Measurements from ENCODE around the gene TAF3. TPM values are rescaled to one million over a fixed set of nuclear protein-coding genes. Genes with fewer than 3 reads are reported as not detected.

TAF3 gene
- polyA plus RNA-seq, 1 donor (not counting 4 experiments of a cell fraction or from before 2014, with no cell fraction given): 2.0 TPM

- Histone ChIP-seq H3K79me2 (ENCODE audit: control insufficient read depth, insufficient read depth, low read length) (peaks cover 5% of the 10 kb centered on the region), H3K36me3 (ENCODE audit: control insufficient read depth in 2 of 2, extremely low read depth in 1 of 2, insufficient read depth in 2 of 2, low read length in 2 of 2) (no peaks in the 10 kb centered on the region), H3K4me3 (ENCODE audit: control insufficient read depth in 2 of 3, extremely low read depth in 1 of 3, insufficient read depth in 2 of 3, low read depth in 1 of 3, low read length in 3 of 3) (no peak overlapping the region), H3K4me2 (ENCODE audit: control insufficient read depth, extremely low read depth, insufficient read depth, low read depth, low read length) (no peak overlapping the region), H2AFZ (ENCODE audit: control insufficient read depth, low read length) (no peak overlapping the region), H3K9me3 (ENCODE audit: control insufficient read depth, low read depth, low read length) (no peaks in the 10 kb centered on the region), H3K9ac (ENCODE audit: control insufficient read depth, extremely low read depth, insufficient read depth, low read length) (no peak overlapping the region), H3K9me1 (ENCODE audit: control insufficient read depth, extremely low read depth, insufficient read depth, low read length) (no peaks in the 10 kb centered on the region), H4K20me1 (ENCODE audit: control insufficient read depth, extremely low read depth, insufficient read depth, low read length) (no peaks in the 10 kb centered on the region), H3K4me1 (ENCODE audit: control insufficient read depth, extremely low read depth, insufficient read depth, low read length) (peaks cover 6% of the 10 kb centered on the region), H3K27me3 (ENCODE audit: control insufficient read depth, extremely low read depth, insufficient read depth, low read length) (no peaks in the 10 kb centered on the region), H3K27ac (ENCODE audit: control insufficient read depth, insufficient read depth, low read length) (no peak overlapping the region)
- dilution Hi-C loops (cut with MboI; ENCODE audit: extremely low pct_ligation_motif_present, low sequenced_read_pairs): no loop called here
- TF ChIP-seq, protein P1, sequence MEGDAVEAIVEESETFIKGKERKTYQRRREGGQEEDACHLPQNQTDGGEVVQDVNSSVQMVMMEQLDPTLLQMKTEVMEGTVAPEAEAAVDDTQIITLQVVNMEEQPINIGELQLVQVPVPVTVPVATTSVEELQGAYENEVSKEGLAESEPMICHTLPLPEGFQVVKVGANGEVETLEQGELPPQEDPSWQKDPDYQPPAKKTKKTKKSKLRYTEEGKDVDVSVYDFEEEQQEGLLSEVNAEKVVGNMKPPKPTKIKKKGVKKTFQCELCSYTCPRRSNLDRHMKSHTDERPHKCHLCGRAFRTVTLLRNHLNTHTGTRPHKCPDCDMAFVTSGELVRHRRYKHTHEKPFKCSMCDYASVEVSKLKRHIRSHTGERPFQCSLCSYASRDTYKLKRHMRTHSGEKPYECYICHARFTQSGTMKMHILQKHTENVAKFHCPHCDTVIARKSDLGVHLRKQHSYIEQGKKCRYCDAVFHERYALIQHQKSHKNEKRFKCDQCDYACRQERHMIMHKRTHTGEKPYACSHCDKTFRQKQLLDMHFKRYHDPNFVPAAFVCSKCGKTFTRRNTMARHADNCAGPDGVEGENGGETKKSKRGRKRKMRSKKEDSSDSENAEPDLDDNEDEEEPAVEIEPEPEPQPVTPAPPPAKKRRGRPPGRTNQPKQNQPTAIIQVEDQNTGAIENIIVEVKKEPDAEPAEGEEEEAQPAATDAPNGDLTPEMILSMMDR (optimal IDR thresholded peaks at IDR 0.05 in 1 of 3, IDR thresholded peaks at IDR 0.05 in 1 of 3, conservative IDR thresholded peaks at IDR 0.05 in 1 of 3; ENCODE audit: extremely low read depth in 1 of 3, insufficient read depth in 2 of 3, low read length in 3 of 3): no peak
- no peak for TF ChIP-seq EZH2 (IDR thresholded peaks at IDR 0.05; ENCODE audit: low read length)
- FAIRE-seq (no peak), DNase-seq (ENCODE audit: low read depth, low spot score) (no peak)
Measured at GRCh38 chr10:7952266-7952665, 134.0 kb downstream of the TAF3 start.

DNA sequence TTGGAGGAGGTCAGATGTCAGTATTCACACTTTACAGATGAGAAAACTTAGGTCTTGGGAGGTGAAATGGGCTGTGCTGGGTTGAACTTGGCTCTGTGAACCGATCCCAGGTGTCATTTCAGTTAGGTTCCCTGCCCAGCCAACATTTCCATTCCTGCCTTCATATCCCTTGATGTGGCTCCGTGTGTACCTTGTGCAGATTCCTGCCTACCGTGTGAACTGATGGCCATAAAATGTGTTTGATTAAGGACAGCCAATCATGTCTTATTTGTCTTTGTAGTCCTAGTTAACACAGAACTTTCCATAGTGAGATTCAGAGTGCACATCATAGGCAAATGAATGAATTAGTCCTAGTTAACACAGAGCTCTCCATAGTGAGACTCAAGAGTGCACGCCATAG is 135.1 kb downstream of the TAF3 start:
- H3K4me2 ChIP-seq (ENCODE audit: control insufficient read depth, extremely low read depth, insufficient read depth, low read depth, low read length): no peak overlapping the region
- H3K36me3 ChIP-seq (ENCODE audit: control insufficient read depth in 2 of 2, extremely low read depth in 1 of 2, insufficient read depth in 2 of 2, low read length in 2 of 2): no peaks in the 10 kb centered on the region
- no peaks in the 10 kb centered on the region for H3K9me3 ChIP-seq (ENCODE audit: control insufficient read depth, low read depth, low read length)
- H3K4me3 ChIP-seq (ENCODE audit: control insufficient read depth in 2 of 3, extremely low read depth in 1 of 3, insufficient read depth in 2 of 3, low read depth in 1 of 3, low read length in 3 of 3): no peak overlapping the region
- no peak for DNase-seq (ENCODE audit: low read depth, low spot score)
- H3K9me1 ChIP-seq (ENCODE audit: control insufficient read depth, extremely low read depth, insufficient read depth, low read length): no peaks in the 10 kb centered on the region
- H3K4me1 ChIP-seq (ENCODE audit: control insufficient read depth, extremely low read depth, insufficient read depth, low read length): peaks cover 6% of the 10 kb centered on the region
- no peak overlapping the region for H2AFZ ChIP-seq (ENCODE audit: control insufficient read depth, low read length)
- peaks cover 2% of the 10 kb centered on the region for H3K79me2 ChIP-seq (ENCODE audit: control insufficient read depth, insufficient read depth, low read length)
- TF ChIP-seq, protein P1 (optimal IDR thresholded peaks at IDR 0.05 in 1 of 3, IDR thresholded peaks at IDR 0.05 in 1 of 3, conservative IDR thresholded peaks at IDR 0.05 in 1 of 3; ENCODE audit: extremely low read depth in 1 of 3, insufficient read depth in 2 of 3, low read length in 3 of 3): no peak
- no peak for TF ChIP-seq EZH2 (IDR thresholded peaks at IDR 0.05; ENCODE audit: low read length)
- no peaks in the 10 kb centered on the region for H4K20me1 ChIP-seq (ENCODE audit: control insufficient read depth, extremely low read depth, insufficient read depth, low read length)
- H3K9ac ChIP-seq (ENCODE audit: control insufficient read depth, extremely low read depth, insufficient read depth, low read length): no peak overlapping the region
- dilution Hi-C loops (cut with MboI; ENCODE audit: extremely low pct_ligation_motif_present, low sequenced_read_pairs): no loop called here
- H3K27me3 ChIP-seq (ENCODE audit: control insufficient read depth, extremely low read depth, insufficient read depth, low read length): no peaks in the 10 kb centered on the region
- no peak for FAIRE-seq
- no peak overlapping the region for H3K27ac ChIP-seq (ENCODE audit: control insufficient read depth, insufficient read depth, low read length)

All from keratinocyte (primary cell).